ENCODE measurements around the gene TEX29. TPM values are rescaled to one million over a fixed set of nuclear protein-coding genes. Genes with fewer than 3 reads are reported as not detected.
A peak's percentile ranks its signal among the peaks of the same experiment; 100 is the strongest.

The TEX29 gene
- total and polyA plus RNA-seq, 4 experiments from 2014 or later: 0.28 to 0.50 TPM; not detected in 2

DNA sequence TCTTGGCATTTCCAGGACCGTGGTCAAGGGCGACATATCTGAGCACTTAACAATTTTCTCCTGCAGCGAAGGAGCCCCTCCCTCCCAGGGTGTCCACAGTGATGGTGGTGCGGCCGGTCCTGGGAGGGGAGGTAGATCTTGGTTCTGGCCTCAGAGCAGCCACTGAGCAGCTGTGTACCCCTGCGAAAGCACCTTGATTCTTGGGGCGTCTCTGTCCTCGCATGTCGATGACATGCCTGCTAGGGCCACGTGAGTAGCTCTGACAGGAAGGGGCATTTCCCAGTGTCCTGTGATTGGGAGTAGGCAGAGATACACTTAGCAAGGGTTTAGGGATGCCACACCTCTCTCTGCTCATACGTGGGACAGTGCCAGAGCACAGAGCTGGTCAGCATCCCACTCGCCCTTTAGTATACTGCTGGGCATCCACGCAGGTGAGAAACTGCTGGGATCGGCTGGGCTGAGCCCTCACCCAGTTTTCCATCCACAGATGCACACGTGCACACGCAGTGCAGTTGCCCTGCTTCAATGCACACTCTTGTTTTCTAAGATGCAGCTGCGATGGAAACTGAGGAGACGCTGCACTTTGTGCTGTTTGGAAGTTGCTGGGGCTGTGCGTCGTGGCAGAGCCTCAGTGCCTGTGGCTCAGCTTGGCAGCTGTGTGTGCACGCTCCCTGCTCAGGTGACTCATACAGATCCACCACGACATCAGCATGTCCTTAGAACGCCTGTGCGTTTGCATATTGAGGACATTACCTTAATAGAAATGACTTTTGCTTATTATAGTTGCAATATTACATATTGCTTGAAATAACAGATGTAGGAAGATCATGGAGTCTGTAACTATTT lies 66.8 kb downstream of the TEX29 start:
- Histone ChIP-seq H3K27me3 (ENCODE audit: insufficient read depth, low read length) (no peaks in the 10 kb centered on the region), H3K36me3 (ENCODE audit: insufficient read depth, low read length) (no peaks in the 10 kb centered on the region), H3K4me3 (ENCODE audit: low read length in 2 of 2) (no peak overlapping the region), H3K4me1 (ENCODE audit: insufficient read depth, low read length) (peaks cover 23% of the 10 kb centered on the region), H3K9me3 (ENCODE audit: control insufficient read depth in 1 of 2, low read length in 2 of 2) (no peaks in the 10 kb centered on the region), H3K27ac (ENCODE audit: low read depth, low read length) (no peak overlapping the region)
- intact Hi-C loops (cut with micrococcal nuclease): no loop called here
- Mint-ChIP-seq H3K4me3 (no peak overlapping the region), H3K27me3 (peaks cover 5 to 9% of the 10 kb centered on the region in 2 donors), H3K27ac (no peak overlapping the region), H3K4me1 (peaks cover 18 to 22% (median 20%) of the 10 kb centered on the region in 4 donors), H3K9me3 (no peaks in the 10 kb centered on the region), H3K36me3 (no peaks in the 10 kb centered on the region)
- ChIA-PET CTCF (ENCODE audit: partially characterized antibody) (no interaction called here), POLR2A (ENCODE audit: partially characterized antibody) (no interaction called here)
- no peak for DNase-seq

DNA sequence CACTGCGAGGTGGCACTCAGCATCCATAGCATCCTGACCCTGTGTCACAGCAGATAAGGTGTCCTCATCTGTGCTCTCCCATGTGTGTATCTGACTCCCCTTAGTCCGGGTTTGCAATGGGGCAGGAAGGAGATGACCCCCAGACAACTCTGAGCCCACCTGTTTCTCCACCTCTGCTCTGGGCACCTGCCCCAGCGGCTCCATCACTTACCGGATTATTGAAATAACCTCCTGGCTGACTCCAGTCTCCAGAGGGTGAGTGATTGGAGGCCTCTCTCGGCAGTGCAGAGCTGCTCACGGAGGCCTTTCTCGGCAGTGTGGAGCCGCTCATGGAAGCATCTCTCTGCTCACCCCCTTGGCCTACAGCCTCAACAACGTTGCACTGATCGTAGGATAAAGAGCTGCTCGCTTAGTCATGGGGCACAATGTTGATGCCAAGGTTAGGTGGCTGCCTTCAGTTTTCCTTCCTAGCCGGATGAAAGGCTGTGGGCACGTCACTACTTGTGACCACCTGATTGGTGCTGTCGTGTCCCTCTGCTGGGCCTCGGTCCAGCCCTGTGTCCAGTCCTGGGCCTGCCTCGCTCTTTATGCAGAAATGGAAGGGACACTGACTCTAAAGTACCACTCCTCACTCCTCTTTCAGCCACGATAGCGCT lies 67.6 kb downstream of the TEX29 start:
- CTCF ChIA-PET (ENCODE audit: partially characterized antibody): no interaction called here
- H3K36me3 ChIP-seq (ENCODE audit: insufficient read depth, low read length): no peaks in the 10 kb centered on the region
- H3K27me3 Mint-ChIP-seq: peaks cover 5 to 8% of the 10 kb centered on the region in 2 donors
- no peak overlapping the region for H3K27ac ChIP-seq (ENCODE audit: low read depth, low read length)
- H3K9me3 ChIP-seq (ENCODE audit: control insufficient read depth in 1 of 2, low read length in 2 of 2): no peaks in the 10 kb centered on the region
- peaks cover 18 to 22% (median 20%) of the 10 kb centered on the region in 4 donors for H3K4me1 Mint-ChIP-seq
- H3K4me3 ChIP-seq (ENCODE audit: low read length in 2 of 2): no peak overlapping the region
- no peak overlapping the region for H3K4me3 Mint-ChIP-seq
- no peak overlapping the region for H3K27ac Mint-ChIP-seq
- no peaks in the 10 kb centered on the region for H3K9me3 Mint-ChIP-seq
- no peaks in the 10 kb centered on the region for H3K27me3 ChIP-seq (ENCODE audit: insufficient read depth, low read length)
- DNase-seq: no peak
- POLR2A ChIA-PET (ENCODE audit: partially characterized antibody): no interaction called here
- H3K36me3 Mint-ChIP-seq: no peaks in the 10 kb centered on the region
- intact Hi-C loops (cut with micrococcal nuclease): no loop called here
- peaks cover 23% of the 10 kb centered on the region for H3K4me1 ChIP-seq (ENCODE audit: insufficient read depth, low read length)

GRCh38 chr13:111388851-111389500 lies 68.5 kb downstream of the TEX29 start:
- H3K4me3 ChIP-seq (ENCODE audit: low read length in 2 of 2): no peak overlapping the region
- POLR2A ChIA-PET (ENCODE audit: partially characterized antibody): no interaction called here

DNA sequence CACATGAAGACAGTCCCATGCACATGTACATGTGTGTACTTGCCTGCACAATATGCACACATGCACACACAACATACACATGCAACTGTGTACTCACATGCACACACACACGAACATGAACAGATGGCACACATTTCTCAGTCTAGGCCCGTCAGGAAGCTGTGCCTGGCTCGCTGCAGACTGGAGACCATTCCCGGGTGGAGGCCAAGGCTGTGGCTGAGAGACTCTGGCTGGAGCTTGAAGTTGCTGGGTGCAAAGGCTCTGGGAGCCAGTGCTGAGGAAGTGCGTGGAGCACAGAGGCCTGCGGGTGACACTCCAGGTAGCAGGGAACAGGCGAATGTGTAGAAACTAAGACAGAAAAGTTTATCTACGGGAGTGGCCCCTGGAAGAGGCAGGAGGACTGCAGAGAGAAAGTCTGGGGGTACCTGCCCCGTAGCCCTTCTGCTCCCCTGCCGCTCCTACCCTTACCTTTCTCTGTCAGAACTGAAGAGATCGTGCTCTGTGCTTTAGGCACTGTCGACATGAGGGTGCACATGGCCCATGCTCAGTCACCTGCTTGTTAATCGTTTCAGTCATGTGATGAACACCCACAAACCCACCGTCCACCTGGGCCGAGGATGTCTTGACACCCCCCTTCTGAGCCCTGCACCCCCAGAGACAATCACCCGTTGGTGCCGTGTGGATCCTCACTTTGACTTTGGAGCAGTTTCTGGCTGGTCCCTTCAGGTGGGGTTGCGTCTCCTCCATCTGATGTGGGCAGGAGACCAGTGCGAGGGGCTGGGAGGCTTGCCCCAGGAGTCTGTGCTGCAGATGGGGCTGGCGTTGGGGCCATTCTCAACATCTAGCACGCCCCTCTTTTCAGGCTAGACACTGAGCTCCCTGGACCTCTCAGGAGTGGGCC lies 69.4 kb downstream of the TEX29 start:
- no peaks in the 10 kb centered on the region for H3K36me3 ChIP-seq (ENCODE audit: insufficient read depth, low read length)
- Mint-ChIP-seq H3K4me3 (no peak overlapping the region), H3K27me3 (peaks cover 4 to 7% of the 10 kb centered on the region in 2 donors), H3K4me1 (peaks cover 7 to 12% (median 11%) of the 10 kb centered on the region in 4 donors), H3K9me3 (peaks cover 0 to 2% (median 0%) of the 10 kb centered on the region in 8 donors), H3K36me3 (no peaks in the 10 kb centered on the region), H3K27ac (peak overlapping the region in 1 of 7 donors; percentile 25)
- peaks cover 10% of the 10 kb centered on the region for H3K4me1 ChIP-seq (ENCODE audit: insufficient read depth, low read length)
- no peak overlapping the region for H3K27ac ChIP-seq (ENCODE audit: low read depth, low read length)
- no peak overlapping the region for H3K4me3 ChIP-seq (ENCODE audit: low read length in 2 of 2)
- CTCF ChIA-PET (ENCODE audit: partially characterized antibody): no interaction called here
- no peak for DNase-seq
- H3K27me3 ChIP-seq (ENCODE audit: insufficient read depth, low read length): no peaks in the 10 kb centered on the region
- POLR2A ChIA-PET (ENCODE audit: partially characterized antibody): no interaction called here
- intact Hi-C loops (cut with micrococcal nuclease): no loop called here
- no peaks in the 10 kb centered on the region for H3K9me3 ChIP-seq (ENCODE audit: control insufficient read depth in 1 of 2, low read length in 2 of 2)

More at GRCh38 chr13:111388851-111389500, 68.5 kb downstream of the TEX29 start:
- Histone ChIP-seq H3K27ac (ENCODE audit: low read depth, low read length) (no peak overlapping the region), H3K4me1 (ENCODE audit: insufficient read depth, low read length) (peaks cover 19% of the 10 kb centered on the region), H3K36me3 (ENCODE audit: insufficient read depth, low read length) (no peaks in the 10 kb centered on the region), H3K27me3 (ENCODE audit: insufficient read depth, low read length) (no peaks in the 10 kb centered on the region), H3K9me3 (ENCODE audit: control insufficient read depth in 1 of 2, low read length in 2 of 2) (no peaks in the 10 kb centered on the region)
- Mint-ChIP-seq H3K27ac (peak overlapping the region in 1 of 7 donors; percentile 23), H3K9me3 (peaks cover 0 to 2% (median 0%) of the 10 kb centered on the region in 8 donors), H3K4me1 (peaks cover 16 to 21% (median 19%) of the 10 kb centered on the region in 4 donors), H3K36me3 (no peaks in the 10 kb centered on the region), H3K4me3 (peak overlapping the region in 5 of 8 donors; percentile 30 to 57 (median 37)), H3K27me3 (peaks cover 4 to 7% of the 10 kb centered on the region in 2 donors)
- peak in 1 of 5 donors; percentile 14 for DNase-seq
- intact Hi-C loops (cut with micrococcal nuclease): no loop called here
- CTCF ChIA-PET (ENCODE audit: partially characterized antibody): no interaction called here

DNA sequence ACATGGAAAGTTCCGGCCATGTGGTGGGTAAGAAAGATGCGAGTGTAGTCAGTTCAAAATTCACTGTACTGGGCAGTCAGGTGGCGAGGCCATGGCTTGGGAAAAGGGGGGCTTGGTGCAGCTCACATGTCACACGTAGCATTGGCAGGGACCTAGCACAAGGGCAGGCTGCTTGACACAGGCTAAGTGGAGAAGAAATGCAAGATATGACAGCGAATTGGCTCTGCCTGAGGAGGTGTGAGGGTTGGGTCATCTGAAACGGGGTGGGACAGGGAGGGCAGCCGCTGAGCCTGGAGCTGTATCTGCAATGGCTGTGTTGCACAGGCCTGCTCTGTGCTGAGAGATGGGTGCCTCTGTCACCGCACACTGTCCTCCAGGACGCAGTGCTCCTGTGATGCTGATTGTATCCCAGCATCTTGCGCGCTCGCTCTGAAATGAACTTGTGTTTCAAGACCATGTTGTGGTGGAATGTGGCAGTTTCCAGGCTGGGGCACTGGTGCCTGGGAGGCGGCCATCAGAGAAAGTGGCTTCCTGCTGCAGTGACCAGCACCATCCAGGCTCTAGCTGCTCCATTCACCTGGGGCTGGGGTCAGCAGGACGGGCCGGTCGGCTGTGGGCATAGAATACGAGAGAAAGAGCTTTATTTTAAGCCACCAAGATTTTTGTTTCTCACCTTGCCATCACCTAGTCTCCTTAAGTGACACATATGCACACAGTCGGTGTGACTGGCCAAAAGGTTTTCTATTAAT lies 70.3 kb downstream of the TEX29 start:
- Mint-ChIP-seq H3K27ac (peak overlapping the region in 1 of 7 donors; percentile 57), H3K27me3 (peaks cover 4 to 7% of the 10 kb centered on the region in 2 donors), H3K36me3 (no peaks in the 10 kb centered on the region), H3K4me1 (peaks cover 7 to 11% (median 9%) of the 10 kb centered on the region in 4 donors), H3K9me3 (peaks cover 0 to 3% (median 0%) of the 10 kb centered on the region in 8 donors), H3K4me3 (peak overlapping the region in 1 of 8 donors; percentile 75)
- no peak overlapping the region for H3K27ac ChIP-seq (ENCODE audit: low read depth, low read length)
- no peak overlapping the region for H3K4me3 ChIP-seq (ENCODE audit: low read length in 2 of 2)
- no peaks in the 10 kb centered on the region for H3K27me3 ChIP-seq (ENCODE audit: insufficient read depth, low read length)
- no peaks in the 10 kb centered on the region for H3K36me3 ChIP-seq (ENCODE audit: insufficient read depth, low read length)
- CTCF ChIA-PET (ENCODE audit: partially characterized antibody): no interaction called here
- H3K9me3 ChIP-seq (ENCODE audit: control insufficient read depth in 1 of 2, low read length in 2 of 2): no peaks in the 10 kb centered on the region
- peaks cover 3% of the 10 kb centered on the region for H3K4me1 ChIP-seq (ENCODE audit: insufficient read depth, low read length)
- POLR2A ChIA-PET (ENCODE audit: partially characterized antibody): no interaction called here
- DNase-seq: no peak
- intact Hi-C loops (cut with micrococcal nuclease): no loop called here

- CTCF ChIA-PET (ENCODE audit: partially characterized antibody): no interaction called here
- peaks cover 3% of the 10 kb centered on the region for H3K4me1 ChIP-seq (ENCODE audit: insufficient read depth, low read length)
- H3K36me3 ChIP-seq (ENCODE audit: insufficient read depth, low read length): no peaks in the 10 kb centered on the region
- H3K27ac Mint-ChIP-seq: no peak overlapping the region
- no peaks in the 10 kb centered on the region for H3K9me3 ChIP-seq (ENCODE audit: control insufficient read depth in 1 of 2, low read length in 2 of 2)
- peaks cover 4 to 7% of the 10 kb centered on the region in 2 donors for H3K27me3 Mint-ChIP-seq
- no peak overlapping the region for H3K4me3 ChIP-seq (ENCODE audit: low read length in 2 of 2)
- no peaks in the 10 kb centered on the region for H3K36me3 Mint-ChIP-seq
- intact Hi-C loops (cut with micrococcal nuclease): no loop called here
- H3K4me3 Mint-ChIP-seq: no peak overlapping the region
- H3K27ac ChIP-seq (ENCODE audit: low read depth, low read length): no peak overlapping the region
- POLR2A ChIA-PET (ENCODE audit: partially characterized antibody): no interaction called here
- H3K4me1 Mint-ChIP-seq: peaks cover 7 to 11% (median 9%) of the 10 kb centered on the region in 4 donors
- H3K27me3 ChIP-seq (ENCODE audit: insufficient read depth, low read length): no peaks in the 10 kb centered on the region
- no peak for DNase-seq
- H3K9me3 Mint-ChIP-seq: peaks cover 0 to 3% (median 0%) of the 10 kb centered on the region in 8 donors
Observed at GRCh38 chr13:111392486-111392885, 72.0 kb downstream of the TEX29 start.
